GM19238 (cell line): Measurements from ENCODE around the gene EML5.
"Not testable (repeated sequence)": the region's sequence is repeated elsewhere in the genome, so short reads cannot be mapped to it uniquely, and the experiment has no call there.

Experiments used
- DNase-seq: peaks from one replicate; pipeline ENCODE4 v3.0.0; 2011; ENCODE audit warnings: low spot score; ENCODE audit not compliant: insufficient read length

Gene EML5

GRCh38 chr14:88792473-88793258 is at the start of gene EML5:
Gene EML5 (minus strand): TSS chr14:88792953. CDS start chr14:88792503, 450 bp downstream.
- peak; percentile 52 for DNase-seq

GRCh38 chr14:88842414-88842813 is 49.7 kb upstream of the EML5 start:
- no peak for DNase-seq

GRCh38 chr14:88841741-88842140 is 49.0 kb upstream of the EML5 start:
- no peak for DNase-seq

- DNase-seq: no peak
These were observed 48.2 kb upstream of the EML5 start for GRCh38 chr14:88840926-88841325.

GRCh38 chr14:88838015-88838414 is 45.3 kb upstream of the EML5 start:
- DNase-seq: no peak

GRCh38 chr14:88837495-88837894 is 44.7 kb upstream of the EML5 start:
- no peak for DNase-seq

GRCh38 chr14:88835661-88836060 is 42.9 kb upstream of the EML5 start:
- DNase-seq: no peak

- DNase-seq: no peak
These were observed 42.2 kb upstream of the EML5 start for GRCh38 chr14:88834883-88835431.

GRCh38 chr14:88831284-88831683 is 38.5 kb upstream of the EML5 start:
- no peak for DNase-seq

GRCh38 chr14:88829685-88830302 is 37.0 kb upstream of the EML5 start:
- no peak for DNase-seq

- DNase-seq: no peak
These were observed 36.4 kb upstream of the EML5 start for GRCh38 chr14:88829188-88829587.

GRCh38 chr14:88825503-88825902 is 32.8 kb upstream of the EML5 start:
- no peak for DNase-seq

- no peak for DNase-seq
These were observed 32.3 kb upstream of the EML5 start for GRCh38 chr14:88825078-88825458.

- DNase-seq: peak; percentile 69
These were observed 31.7 kb upstream of the EML5 start, which contains the start of gene TTC8 for GRCh38 chr14:88824314-88825077. Gene TTC8 (plus strand): TSS chr14:88824651. CDS start chr14:88824708, 57 bp downstream.

- DNase-seq: no peak
These were observed 31.2 kb upstream of the EML5 start for GRCh38 chr14:88823968-88824313.

GRCh38 chr14:88821888-88822287 is 29.1 kb upstream of the EML5 start:
- DNase-seq: no peak

GRCh38 chr14:88821378-88821777 is 28.6 kb upstream of the EML5 start:
- no peak for DNase-seq

GRCh38 chr14:88819674-88820073 is 26.9 kb upstream of the EML5 start:
- not testable (repeated sequence) for DNase-seq

- DNase-seq: no peak
These were observed 25.3 kb upstream of the EML5 start for GRCh38 chr14:88818018-88818417.

- DNase-seq: no peak
These were observed 23.2 kb upstream of the EML5 start for GRCh38 chr14:88815980-88816379.

- no peak for DNase-seq
These were observed 15.6 kb upstream of the EML5 start for GRCh38 chr14:88808359-88808758.

GRCh38 chr14:88804477-88804876 is 11.7 kb upstream of the EML5 start:
- DNase-seq: no peak
